ENCODE measurements around the gene CDH5. TPM values are rescaled to one million over a fixed set of nuclear protein-coding genes. Genes with fewer than 3 reads are reported as not detected.
A peak's percentile ranks its signal among the peaks of the same experiment; 100 is the strongest.

CDH5 gene
- total and polyA plus RNA-seq, 2 donors (not counting 3 experiments of a cell fraction or from before 2014, with no cell fraction given), result 765 to 815 TPM

DNA sequence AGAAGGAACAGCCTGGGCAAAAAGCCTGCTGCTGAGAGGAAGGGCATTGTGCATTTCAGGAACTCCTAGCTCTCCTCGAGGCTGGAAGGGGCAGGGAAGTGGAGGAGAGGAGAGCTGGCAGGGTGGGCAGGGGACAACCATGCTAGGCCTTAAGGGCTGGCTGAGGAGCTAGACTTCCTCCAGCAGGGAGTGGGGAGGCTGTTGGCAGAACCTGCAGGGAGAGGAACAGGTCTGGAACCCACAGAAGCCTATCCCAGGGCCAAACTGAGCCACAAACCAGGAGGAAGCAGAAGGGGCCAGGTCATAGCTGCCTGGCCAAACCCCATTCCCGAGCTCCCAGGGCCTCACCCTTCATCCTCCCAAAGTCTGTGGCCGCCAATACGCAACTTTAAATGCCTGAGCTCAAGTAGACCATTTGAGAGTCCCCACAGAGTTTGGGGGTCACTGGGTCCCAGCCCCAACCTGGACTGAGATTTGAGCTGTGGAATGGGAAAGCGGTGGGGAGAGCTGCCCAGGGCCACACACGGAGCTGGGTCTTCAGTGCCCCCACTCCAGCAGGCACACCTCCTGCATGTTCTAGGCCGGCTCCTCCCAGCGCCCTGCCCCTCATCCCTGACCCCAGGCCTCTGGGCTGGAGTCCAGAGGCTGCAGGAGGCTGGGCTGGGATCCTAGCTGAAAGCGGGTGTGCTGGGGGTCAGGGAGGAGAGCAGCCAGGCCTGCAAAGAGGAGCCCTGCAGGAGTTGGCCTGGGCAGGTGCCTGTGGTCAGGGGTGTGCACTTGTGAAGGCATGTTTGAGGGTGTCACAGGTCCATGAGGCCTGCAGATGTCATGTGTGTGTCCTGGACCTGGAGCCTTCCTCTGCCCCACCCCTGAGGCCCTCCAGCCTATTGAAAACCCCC lies 4.5 kb downstream of the CDH5 start:
- Histone ChIP-seq H3K9ac (replicated peaks; ENCODE audit: extremely low read depth, insufficient read depth, low read length) (peak overlapping the region; percentile 25), H3K4me1 (ENCODE audit: control insufficient read depth, extremely low read depth, insufficient read depth, low read length) (peaks cover 78% of the 10 kb centered on the region), H3K9me3 (replicated peaks; ENCODE audit: control insufficient read depth, insufficient read depth, low read length) (no peaks in the 10 kb centered on the region), H3K27me3 (ENCODE audit: control insufficient read depth in 2 of 2, insufficient read depth in 2 of 2, low read length in 2 of 2) (no peaks in the 10 kb centered on the region), H3K9me1 (replicated peaks; ENCODE audit: control insufficient read depth, extremely low read depth, insufficient read depth, low read length) (no peaks in the 10 kb centered on the region), H3K36me3 (ENCODE audit: control insufficient read depth in 2 of 2, extremely low read depth in 1 of 2, insufficient read depth in 2 of 2, low read length in 2 of 2) (peaks cover 25 to 31% of the 10 kb centered on the region in 2 experiments), H3K27ac (ENCODE audit: insufficient read depth, low read depth, low read length) (peak overlapping the region; percentile 40), H3K4me2 (ENCODE audit: insufficient read depth, low read length) (peak overlapping the region; percentile 92), H3K79me2 (ENCODE audit: control insufficient read depth, insufficient read depth, low read length) (peaks cover 89% of the 10 kb centered on the region), H4K20me1 (replicated peaks; ENCODE audit: control insufficient read depth, extremely low read depth, insufficient read depth, low read length) (no peaks in the 10 kb centered on the region), H2AFZ (ENCODE audit: low read depth, low read length) (no peak overlapping the region), H3K4me3 (replicated peaks in 1 of 3; ENCODE audit: insufficient read depth in 1 of 3, low read depth in 1 of 3, low read length in 3 of 3) (peak overlapping the region in 2 of 3 experiments; percentile 3 to 49)
- ChIA-PET CTCF (interaction anchor here (8.8 to 9.6 kb wide), 2 partner anchors 14 to 28 kb away, joined by 66 to 126 read pairs; no protein-coding TSS in a partner anchor), POLR2A (interaction anchor here (1.7 to 5.4 kb wide), 3 partner anchors 10 to 12 kb away, joined by 5 to 53 read pairs (median 5); no protein-coding TSS in a partner anchor)
- FAIRE-seq (peak; percentile 60), DNase-seq (ENCODE audit: low read depth, low spot score) (no peak)
- TF ChIP-seq POLR2AphosphoS5 (IDR thresholded peaks at IDR 0.05; ENCODE audit: insufficient read depth, low read depth, low read length), result peak; percentile 22
- TF ChIP-seq, protein P1, sequence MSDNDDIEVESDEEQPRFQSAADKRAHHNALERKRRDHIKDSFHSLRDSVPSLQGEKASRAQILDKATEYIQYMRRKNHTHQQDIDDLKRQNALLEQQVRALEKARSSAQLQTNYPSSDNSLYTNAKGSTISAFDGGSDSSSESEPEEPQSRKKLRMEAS (IDR thresholded peaks at IDR 0.05; ENCODE audit: insufficient read depth, insufficient read length), result no peak
- no peak for TF ChIP-seq POLR2A (IDR thresholded peaks at IDR 0.05; ENCODE audit: low read depth, low read length)
- intact Hi-C loops (cut with micrococcal nuclease) (no loop called here), dilution Hi-C loops (cut with MboI; ENCODE audit: extremely low pct_ligation_motif_present, low sequenced_read_pairs) (no loop called here)
- no TSS peak for BruUV-seq (replicated peaks)

DNA sequence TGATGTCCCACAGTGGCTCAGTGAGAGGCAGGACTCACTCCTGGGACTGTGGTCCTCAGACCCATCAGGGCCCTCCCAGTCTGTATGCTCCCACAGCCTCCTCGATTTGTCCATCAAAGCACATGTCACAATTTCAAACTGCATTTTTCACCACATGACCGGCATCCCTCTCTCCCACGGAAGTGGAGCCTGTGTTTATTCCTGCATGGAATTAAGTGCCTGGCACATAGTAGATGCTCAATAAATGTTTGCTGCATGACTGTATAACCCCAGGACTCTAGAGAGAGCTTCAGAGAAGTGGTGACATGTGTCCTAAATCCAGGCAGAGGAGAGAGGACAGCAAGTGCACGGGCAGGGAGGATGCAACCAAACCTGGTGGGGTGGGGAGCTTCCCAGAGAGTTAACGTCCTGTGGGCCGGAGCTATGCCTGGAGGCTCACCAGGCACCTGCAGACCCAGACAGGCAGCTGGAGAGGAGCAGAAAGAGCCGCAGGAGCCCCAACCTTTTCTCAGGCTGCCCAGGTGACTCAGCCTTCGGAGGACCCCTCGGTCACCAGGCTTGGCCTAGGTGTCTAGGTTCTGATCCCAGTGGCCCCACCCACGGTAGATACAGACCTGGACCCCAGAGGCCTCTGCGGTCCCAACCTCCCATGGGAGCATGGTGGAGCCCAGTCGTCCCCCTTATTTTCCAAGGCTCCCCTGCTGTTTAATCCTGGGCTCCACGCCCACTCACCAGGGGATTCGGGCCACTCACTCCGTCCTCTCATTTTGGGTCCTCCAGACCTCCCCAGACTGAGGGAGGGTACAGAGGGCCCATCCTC lies 5.8 kb downstream of the CDH5 start:
- BruUV-seq (replicated peaks), result no TSS peak
- dilution Hi-C loops (cut with MboI; ENCODE audit: extremely low pct_ligation_motif_present, low sequenced_read_pairs), result no loop called here
- CTCF ChIA-PET, result interaction anchor here (2.3 to 9.6 kb wide), 3 partner anchors 15 to 29 kb away, joined by 7 to 126 read pairs (median 66); no protein-coding TSS in a partner anchor

More for the DNA sequence above, 5.8 kb downstream of the CDH5 start:
- POLR2A ChIA-PET, result interaction anchor here (0.5 to 5.4 kb wide), 3 partner anchors 11 to 20 kb away, joined by 4 to 53 read pairs (median 5); no protein-coding TSS in a partner anchor
- Histone ChIP-seq H3K9me1 (replicated peaks; ENCODE audit: control insufficient read depth, extremely low read depth, insufficient read depth, low read length) (no peaks in the 10 kb centered on the region), H2AFZ (ENCODE audit: low read depth, low read length) (no peak overlapping the region), H4K20me1 (replicated peaks; ENCODE audit: control insufficient read depth, extremely low read depth, insufficient read depth, low read length) (no peaks in the 10 kb centered on the region), H3K9ac (replicated peaks; ENCODE audit: extremely low read depth, insufficient read depth, low read length) (no peak overlapping the region), H3K27me3 (ENCODE audit: control insufficient read depth in 2 of 2, insufficient read depth in 2 of 2, low read length in 2 of 2) (no peaks in the 10 kb centered on the region), H3K9me3 (replicated peaks; ENCODE audit: control insufficient read depth, insufficient read depth, low read length) (no peaks in the 10 kb centered on the region), H3K79me2 (ENCODE audit: control insufficient read depth, insufficient read depth, low read length) (peaks cover 81% of the 10 kb centered on the region), H3K4me1 (ENCODE audit: control insufficient read depth, extremely low read depth, insufficient read depth, low read length) (peaks cover 88% of the 10 kb centered on the region), H3K36me3 (ENCODE audit: control insufficient read depth in 2 of 2, extremely low read depth in 1 of 2, insufficient read depth in 2 of 2, low read length in 2 of 2) (peaks cover 25 to 31% of the 10 kb centered on the region in 2 experiments), H3K27ac (ENCODE audit: insufficient read depth, low read depth, low read length) (peak overlapping the region; percentile 31), H3K4me3 (replicated peaks in 1 of 3; ENCODE audit: insufficient read depth in 1 of 3, low read depth in 1 of 3, low read length in 3 of 3) (no peak overlapping the region), H3K4me2 (ENCODE audit: insufficient read depth, low read length) (no peak overlapping the region)
- intact Hi-C loops (cut with micrococcal nuclease), result no loop called here
- no peak for DNase-seq (ENCODE audit: low read depth, low spot score)
- no peak for FAIRE-seq
- TF ChIP-seq POLR2AphosphoS5 (IDR thresholded peaks at IDR 0.05; ENCODE audit: insufficient read depth, low read depth, low read length) (no peak), EZH2 (IDR thresholded peaks at IDR 0.05; ENCODE audit: borderline replicate concordance, low read depth, low read length, severe bottlenecking) (no peak), FOS (IDR thresholded peaks at IDR 0.05; ENCODE audit: borderline replicate concordance, insufficient read depth, low read length) (no peak), GATA2 (IDR thresholded peaks at IDR 0.05; ENCODE audit: insufficient read depth, insufficient read length, low read depth, low read length) (no peak), JUN (IDR thresholded peaks at IDR 0.05; ENCODE audit: borderline replicate concordance, insufficient read depth, insufficient read length, low read depth) (no peak), POLR2A (IDR thresholded peaks at IDR 0.05; ENCODE audit: low read depth, low read length) (no peak), MYC (IDR thresholded peaks at IDR 0.05; ENCODE audit: low read depth, low read length) (no peak)
- TF ChIP-seq, protein P1 (IDR thresholded peaks at IDR 0.05; ENCODE audit: insufficient read depth, insufficient read length), result no peak
- TF ChIP-seq, protein P2, sequence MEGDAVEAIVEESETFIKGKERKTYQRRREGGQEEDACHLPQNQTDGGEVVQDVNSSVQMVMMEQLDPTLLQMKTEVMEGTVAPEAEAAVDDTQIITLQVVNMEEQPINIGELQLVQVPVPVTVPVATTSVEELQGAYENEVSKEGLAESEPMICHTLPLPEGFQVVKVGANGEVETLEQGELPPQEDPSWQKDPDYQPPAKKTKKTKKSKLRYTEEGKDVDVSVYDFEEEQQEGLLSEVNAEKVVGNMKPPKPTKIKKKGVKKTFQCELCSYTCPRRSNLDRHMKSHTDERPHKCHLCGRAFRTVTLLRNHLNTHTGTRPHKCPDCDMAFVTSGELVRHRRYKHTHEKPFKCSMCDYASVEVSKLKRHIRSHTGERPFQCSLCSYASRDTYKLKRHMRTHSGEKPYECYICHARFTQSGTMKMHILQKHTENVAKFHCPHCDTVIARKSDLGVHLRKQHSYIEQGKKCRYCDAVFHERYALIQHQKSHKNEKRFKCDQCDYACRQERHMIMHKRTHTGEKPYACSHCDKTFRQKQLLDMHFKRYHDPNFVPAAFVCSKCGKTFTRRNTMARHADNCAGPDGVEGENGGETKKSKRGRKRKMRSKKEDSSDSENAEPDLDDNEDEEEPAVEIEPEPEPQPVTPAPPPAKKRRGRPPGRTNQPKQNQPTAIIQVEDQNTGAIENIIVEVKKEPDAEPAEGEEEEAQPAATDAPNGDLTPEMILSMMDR (IDR thresholded peaks at IDR 0.05; ENCODE audit: extremely low read depth in 1 of 2, insufficient read depth in 1 of 2, low read depth in 1 of 2, low read length in 2 of 2), result no peak

Measured in endothelial cell of umbilical vein (primary cell).